Dendritic cell treated with granulocyte-macrophage colony-stimulating factor and Interleukin-4, amounts not matched to agents 40 ng/mL and 50 ng/mL, for 4 days (primary cell): ENCODE results near the gene C5.
A peak's percentile ranks its signal among the peaks of the same experiment; 100 is the strongest.

Source experiments
- H3K27ac Mint-ChIP-seq: one replicate; pipeline ENCODE4 v1.8.0; 2022; ENCODE audit warnings: mild to moderate bottlenecking, mixed read lengths
- H3K27me3 Mint-ChIP-seq: one replicate; pipeline ENCODE4 v1.8.0; 2022; ENCODE audit warnings: mild to moderate bottlenecking, mixed read lengths
- H3K36me3 Mint-ChIP-seq: one replicate; pipeline ENCODE4 v1.8.0; 2022; ENCODE audit warnings: low read depth, mixed read lengths
- H3K4me1 Mint-ChIP-seq: one replicate; pipeline ENCODE4 v1.8.0; 2022; ENCODE audit warnings: low read depth, mixed read lengths
- H3K4me3 Mint-ChIP-seq: one replicate; pipeline ENCODE4 v1.8.0; 2022; ENCODE audit warnings: mild to moderate bottlenecking, moderate library complexity, mixed read lengths
- H3K9me3 Mint-ChIP-seq: one replicate; pipeline ENCODE4 v1.8.0; 2022; ENCODE audit warnings: mixed read lengths
- intact Hi-C: fragments of 100-400 bp; cut with micrococcal nuclease; formaldehyde crosslinking; loops from one replicate; pipeline ENCODE4 v1.15.0; 2022

The C5 gene

DNA sequence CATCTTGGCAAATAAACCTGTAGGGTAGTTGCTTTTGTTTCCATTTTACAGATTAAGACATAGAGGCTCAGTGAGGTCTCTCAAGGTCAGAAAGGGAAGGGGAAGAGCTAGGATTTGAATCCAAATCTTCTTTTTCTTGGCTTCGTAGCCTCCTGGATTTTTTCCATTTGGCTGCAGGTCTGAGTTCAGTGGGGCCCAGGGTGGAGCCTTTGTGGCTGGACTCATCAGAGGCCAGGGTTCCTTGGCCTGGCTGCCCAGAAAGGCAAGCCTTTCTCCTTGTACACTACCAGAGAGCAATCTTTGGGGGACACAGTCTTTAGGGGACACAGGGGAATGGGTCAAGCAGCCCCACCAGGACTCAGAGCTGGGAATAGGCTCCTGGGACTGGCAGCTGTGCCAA, 112.9 kb downstream of the C5 start:
- H3K36me3 Mint-ChIP-seq: no peaks in the 10 kb centered on the region
- intact Hi-C loops: loop anchor here (2.0 kb wide), 1 partner anchor 180 kb away; no protein-coding TSS in a partner anchor
- no peak overlapping the region for H3K27ac Mint-ChIP-seq
- no peaks in the 10 kb centered on the region for H3K27me3 Mint-ChIP-seq
- H3K9me3 Mint-ChIP-seq: no peaks in the 10 kb centered on the region
- H3K4me3 Mint-ChIP-seq: no peak overlapping the region
- peaks cover 40% of the 10 kb centered on the region for H3K4me1 Mint-ChIP-seq

DNA sequence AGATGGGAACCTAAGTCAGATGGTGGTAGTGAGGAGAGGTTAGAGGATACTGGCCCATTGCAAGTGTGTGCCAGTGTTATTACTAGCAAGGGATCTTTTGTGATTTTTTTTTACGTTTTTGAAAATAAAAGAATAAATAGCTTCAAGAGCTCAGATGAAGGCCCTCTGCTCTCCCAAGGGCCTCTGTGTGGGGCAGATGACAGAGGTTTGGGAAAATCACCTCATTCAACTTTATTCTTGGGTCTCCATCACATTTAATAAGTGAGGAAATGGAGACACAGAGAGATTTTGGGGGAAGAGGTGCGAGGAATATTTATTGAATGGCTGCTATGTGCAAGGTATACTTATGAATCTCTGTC, 113.3 kb downstream of the C5 start:
- H3K4me1 Mint-ChIP-seq: peaks cover 43% of the 10 kb centered on the region

DNA sequence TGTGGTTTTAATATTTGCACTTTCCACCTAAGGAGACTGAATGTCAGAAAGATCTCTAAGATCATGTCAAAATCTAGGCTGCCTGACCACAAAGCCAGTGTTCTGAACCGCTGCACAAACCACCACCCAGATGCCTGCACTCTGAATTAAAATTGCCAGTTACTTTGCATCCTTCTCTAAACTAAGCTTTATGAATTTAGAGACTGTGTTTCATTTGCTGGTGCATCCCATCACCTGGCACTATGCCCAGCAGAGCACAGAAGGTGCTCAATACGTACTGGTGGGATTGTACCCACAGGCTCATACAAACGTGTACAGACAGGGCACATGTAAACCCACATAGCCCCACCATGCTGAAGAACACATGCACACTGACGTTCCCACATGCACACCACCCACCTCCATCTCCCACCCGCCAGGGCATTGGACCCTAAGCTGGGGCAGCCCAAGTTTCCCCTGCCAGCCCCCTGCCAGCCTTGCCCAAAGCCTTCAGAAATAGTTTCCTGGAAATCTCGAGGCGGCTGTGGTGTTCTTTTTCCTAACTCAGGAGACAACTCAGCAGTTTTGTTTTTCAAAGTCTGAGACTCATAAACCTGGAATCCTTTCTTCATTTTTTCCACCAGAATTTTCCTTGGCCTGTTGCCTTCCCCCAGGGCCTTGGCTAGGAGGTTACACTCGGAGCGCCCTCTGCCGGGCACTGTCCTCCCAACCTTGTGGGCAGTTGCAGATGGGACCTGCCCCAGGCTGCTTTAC, 113.9 kb downstream of the C5 start:
- Mint-ChIP-seq H3K4me1 (peaks cover 49% of the 10 kb centered on the region), H3K27ac (peak overlapping the region; percentile 85), H3K4me3 (no peak overlapping the region), H3K27me3 (no peaks in the 10 kb centered on the region), H3K36me3 (no peaks in the 10 kb centered on the region), H3K9me3 (no peaks in the 10 kb centered on the region)
- intact Hi-C loops: loop anchor here (2.0 kb wide), 1 partner anchor 179 kb away; no protein-coding TSS in a partner anchor

More for the DNA sequence above, 113.3 kb downstream of the C5 start:
- Mint-ChIP-seq H3K9me3 (no peaks in the 10 kb centered on the region), H3K27ac (no peak overlapping the region), H3K4me3 (no peak overlapping the region), H3K36me3 (no peaks in the 10 kb centered on the region), H3K27me3 (no peaks in the 10 kb centered on the region)
- intact Hi-C loops: loop anchor here (2.0 kb wide), 1 partner anchor 180 kb away; no protein-coding TSS in a partner anchor

DNA sequence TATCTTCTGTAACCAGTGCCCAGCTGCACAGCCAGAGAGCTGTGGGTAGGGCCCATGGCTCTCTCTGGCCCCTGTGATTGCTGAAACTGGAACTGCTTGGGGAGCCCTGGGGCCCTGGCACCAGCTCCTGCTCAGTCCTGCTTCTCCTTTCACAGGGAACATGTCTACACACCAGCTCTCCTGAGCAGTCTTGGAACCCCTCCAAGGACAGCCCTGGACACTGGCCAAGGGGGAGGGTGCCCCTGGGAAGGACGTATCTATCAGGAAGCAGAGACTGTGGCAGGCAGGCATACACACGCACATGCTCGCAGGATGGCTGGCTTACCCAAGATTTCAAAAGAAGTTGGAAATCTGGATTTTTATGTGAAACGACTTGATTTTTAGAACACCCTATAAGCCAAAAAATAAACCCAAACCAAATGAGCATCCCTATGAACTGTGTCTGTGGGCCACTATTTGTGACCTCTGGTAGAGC, 114.7 kb downstream of the C5 start:
- no peaks in the 10 kb centered on the region for H3K36me3 Mint-ChIP-seq
- H3K4me3 Mint-ChIP-seq: no peak overlapping the region
- intact Hi-C loops: loop anchor here (2.0 kb wide), 1 partner anchor 67 kb away; no protein-coding TSS in a partner anchor
- H3K9me3 Mint-ChIP-seq: no peaks in the 10 kb centered on the region
- H3K27me3 Mint-ChIP-seq: no peaks in the 10 kb centered on the region
- H3K27ac Mint-ChIP-seq: peak overlapping the region; percentile 85
- peaks cover 55% of the 10 kb centered on the region for H3K4me1 Mint-ChIP-seq

DNA sequence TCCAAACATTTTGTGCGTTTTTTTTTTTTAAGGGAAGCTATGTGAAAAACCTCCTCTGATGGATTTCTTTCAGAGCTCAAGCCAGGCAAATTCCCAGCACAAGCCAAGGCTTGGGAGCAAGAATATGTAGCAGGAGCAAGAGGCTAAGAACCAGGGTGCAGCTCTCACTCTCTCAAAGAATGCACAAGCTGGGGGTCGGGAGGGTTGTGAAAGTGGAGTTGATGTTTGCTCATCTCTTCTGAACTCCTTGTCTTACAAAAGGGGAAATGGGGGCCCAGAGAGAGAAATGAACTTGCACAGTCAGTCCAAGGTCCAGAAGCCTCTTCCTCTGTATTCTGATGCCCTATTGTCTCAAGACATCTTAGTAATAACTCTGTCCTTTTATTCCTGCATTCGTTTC, 115.8 kb downstream of the C5 start:
- H3K36me3 Mint-ChIP-seq: no peaks in the 10 kb centered on the region
- H3K4me3 Mint-ChIP-seq: no peak overlapping the region
- H3K9me3 Mint-ChIP-seq: no peaks in the 10 kb centered on the region
- H3K27me3 Mint-ChIP-seq: no peaks in the 10 kb centered on the region
- H3K27ac Mint-ChIP-seq: peak overlapping the region; percentile 85
- peaks cover 62% of the 10 kb centered on the region for H3K4me1 Mint-ChIP-seq
- intact Hi-C loops: loop anchor here (2.0 kb wide), 1 partner anchor 65 kb away; no protein-coding TSS in a partner anchor

DNA sequence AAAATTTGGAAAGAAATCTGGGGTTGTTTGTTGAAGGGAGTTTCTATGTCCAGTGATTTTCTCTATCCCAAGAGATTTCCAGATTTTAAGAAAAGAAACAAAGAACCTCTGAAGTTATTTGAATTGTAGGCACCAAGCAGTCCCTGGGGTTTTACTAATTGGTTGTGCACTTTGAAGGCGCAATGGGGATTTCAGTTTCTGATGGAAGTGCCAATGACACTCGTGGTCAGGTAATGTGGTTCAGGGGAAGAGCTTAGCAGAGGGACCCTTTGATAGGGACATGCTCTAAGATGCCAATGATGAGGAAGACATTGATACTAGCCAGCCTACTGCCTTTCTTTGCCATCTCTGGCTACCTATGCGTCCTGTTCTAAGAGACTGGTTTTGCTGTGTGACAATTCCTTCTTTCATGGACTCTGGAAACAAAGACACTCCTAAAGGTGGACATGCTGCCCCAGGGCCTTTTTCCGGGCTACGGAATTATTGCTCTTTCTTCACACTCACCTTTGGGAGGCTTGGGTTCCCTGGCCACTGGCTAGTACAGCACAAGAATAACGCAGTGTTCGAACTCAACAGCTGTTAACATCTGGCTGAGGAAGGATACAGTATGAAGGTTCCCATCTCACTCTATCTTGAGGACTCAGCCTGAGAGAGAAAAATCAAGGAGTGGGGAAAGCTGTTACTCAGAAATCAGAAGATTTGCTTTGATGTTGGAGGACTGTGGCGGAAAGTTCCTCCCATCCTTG, 116.6 kb downstream of the C5 start:
- Mint-ChIP-seq H3K4me1 (peaks cover 63% of the 10 kb centered on the region), H3K27ac (peak overlapping the region; percentile 85)

DNA sequence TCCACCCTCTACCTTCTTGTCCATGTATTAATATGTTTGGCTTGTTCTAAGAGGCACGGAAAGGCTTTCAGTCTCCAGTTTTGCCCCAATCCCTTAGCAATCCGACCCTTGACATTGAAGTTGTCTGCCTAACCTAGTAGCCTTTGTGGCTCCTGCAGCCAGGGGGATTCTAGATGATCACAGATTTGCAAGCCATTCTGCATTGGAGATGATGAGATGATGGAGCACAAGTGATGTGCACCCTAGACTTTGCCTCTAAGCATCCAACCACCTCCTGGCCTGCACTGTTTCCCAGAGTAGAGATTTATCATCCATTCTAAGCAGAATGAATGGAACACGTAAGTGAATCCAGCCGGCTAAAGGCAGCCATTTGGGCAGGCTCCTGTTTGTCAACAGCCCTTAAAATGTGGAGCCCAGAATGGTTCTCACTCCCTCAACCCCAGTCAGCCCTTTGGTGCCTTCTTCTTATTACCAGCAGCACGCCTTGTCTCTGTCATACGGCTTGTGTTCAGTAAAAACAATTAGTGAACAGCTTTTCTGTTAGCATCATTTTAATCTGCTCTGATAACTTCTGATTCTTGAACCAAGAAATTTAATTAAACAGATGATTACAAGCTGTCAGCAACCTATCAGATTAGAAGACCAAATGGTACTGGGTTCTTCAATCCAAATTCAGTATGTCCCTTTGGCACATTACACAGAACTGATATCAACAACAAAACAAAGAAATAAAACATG, 117.8 kb downstream of the C5 start:
- Mint-ChIP-seq H3K4me1 (peaks cover 76% of the 10 kb centered on the region), H3K27me3 (no peaks in the 10 kb centered on the region), H3K27ac (peak overlapping the region; percentile 77), H3K9me3 (no peaks in the 10 kb centered on the region), H3K36me3 (peaks cover 6% of the 10 kb centered on the region), H3K4me3 (no peak overlapping the region)
- intact Hi-C loops: no loop called here

More for the DNA sequence above, 116.6 kb downstream of the C5 start:
- H3K36me3 Mint-ChIP-seq: peaks cover 2% of the 10 kb centered on the region
- H3K9me3 Mint-ChIP-seq: no peaks in the 10 kb centered on the region
- intact Hi-C loops: loop anchor here (2.0 kb wide), 1 partner anchor 65 kb away; no protein-coding TSS in a partner anchor
- no peaks in the 10 kb centered on the region for H3K27me3 Mint-ChIP-seq
- H3K4me3 Mint-ChIP-seq: no peak overlapping the region

DNA sequence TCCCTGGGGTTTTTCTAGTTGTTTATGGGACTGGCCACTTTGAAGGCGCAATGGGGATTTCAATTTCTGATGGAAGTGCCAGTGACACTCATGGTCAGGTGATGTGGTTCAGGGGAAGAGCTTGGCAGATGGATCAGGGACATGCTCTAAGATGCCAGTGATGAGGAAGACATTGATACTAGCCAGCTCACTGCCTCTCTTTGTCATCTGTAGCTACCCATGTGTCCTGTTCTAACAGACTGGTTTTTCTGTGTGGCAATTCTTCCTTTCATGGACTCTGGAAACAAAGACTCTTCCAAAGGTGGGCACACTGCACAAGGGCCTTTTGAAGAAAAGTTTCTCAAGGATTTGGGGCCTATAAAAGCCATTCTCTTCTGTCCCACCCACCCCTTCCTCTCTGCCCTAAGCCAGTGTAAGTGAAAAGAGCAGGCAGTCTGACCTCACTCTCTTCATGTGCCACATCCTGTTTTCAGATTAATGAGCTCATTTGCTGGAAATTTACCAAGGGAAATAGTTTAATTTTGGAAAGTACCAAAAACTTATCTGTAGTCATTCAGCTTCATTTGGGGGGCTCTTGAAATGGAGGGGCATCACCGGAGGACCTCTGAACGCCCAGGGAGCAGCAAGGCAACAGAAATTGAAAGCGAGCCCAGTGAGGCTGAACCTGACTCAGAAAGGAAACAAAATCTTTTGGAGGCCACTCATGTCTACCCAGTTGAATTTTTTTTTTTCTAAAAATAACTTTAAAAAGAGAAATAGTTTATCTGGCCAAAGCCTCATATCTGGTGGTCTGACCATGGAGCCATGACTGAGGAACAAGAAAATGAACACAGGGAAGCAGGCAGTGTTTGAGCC, 118.6 kb downstream of the C5 start:
- Mint-ChIP-seq H3K4me1 (peaks cover 81% of the 10 kb centered on the region), H3K27me3 (no peaks in the 10 kb centered on the region), H3K27ac (peak overlapping the region; percentile 77), H3K4me3 (peak overlapping the region; percentile 54), H3K36me3 (peaks cover 6% of the 10 kb centered on the region), H3K9me3 (no peaks in the 10 kb centered on the region)
- intact Hi-C loops: no loop called here

DNA sequence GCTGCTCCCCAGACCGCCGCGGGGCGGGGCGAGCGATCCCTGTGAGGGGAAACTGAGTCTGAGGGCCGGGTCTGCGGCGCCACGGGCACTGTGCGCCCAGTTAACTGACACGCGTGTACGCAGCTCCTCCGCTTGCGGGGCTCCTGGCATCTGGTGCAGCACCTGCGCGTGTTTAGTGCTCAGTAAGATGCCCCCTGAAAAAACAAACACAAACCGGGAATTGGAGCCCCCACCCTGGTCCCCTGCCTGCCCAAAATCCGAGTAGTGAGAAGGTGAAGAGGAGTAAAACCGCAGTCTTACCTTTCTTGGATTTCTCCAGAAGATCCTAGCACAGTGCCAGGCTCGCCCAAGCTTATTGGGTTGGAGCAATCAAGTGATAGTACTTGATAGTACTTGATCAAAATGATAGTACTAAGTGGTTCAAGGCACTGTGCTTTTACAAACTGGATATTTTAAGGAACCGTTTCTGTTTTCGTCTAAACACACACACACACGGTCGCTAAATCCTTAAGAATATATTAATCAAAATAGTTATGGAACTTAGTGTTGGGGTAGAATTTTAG, 120.8 kb downstream of the C5 start:
- H3K36me3 Mint-ChIP-seq: peaks cover 9% of the 10 kb centered on the region
- peak overlapping the region; percentile 77 for H3K27ac Mint-ChIP-seq
- H3K27me3 Mint-ChIP-seq: no peaks in the 10 kb centered on the region
- intact Hi-C loops: loop anchor here (2.0 kb wide), 1 partner anchor 53 kb away; the partner anchor contains the start of gene PHF19
- peaks cover 81% of the 10 kb centered on the region for H3K4me1 Mint-ChIP-seq
- H3K9me3 Mint-ChIP-seq: no peaks in the 10 kb centered on the region
- H3K4me3 Mint-ChIP-seq: peak overlapping the region; percentile 59

DNA sequence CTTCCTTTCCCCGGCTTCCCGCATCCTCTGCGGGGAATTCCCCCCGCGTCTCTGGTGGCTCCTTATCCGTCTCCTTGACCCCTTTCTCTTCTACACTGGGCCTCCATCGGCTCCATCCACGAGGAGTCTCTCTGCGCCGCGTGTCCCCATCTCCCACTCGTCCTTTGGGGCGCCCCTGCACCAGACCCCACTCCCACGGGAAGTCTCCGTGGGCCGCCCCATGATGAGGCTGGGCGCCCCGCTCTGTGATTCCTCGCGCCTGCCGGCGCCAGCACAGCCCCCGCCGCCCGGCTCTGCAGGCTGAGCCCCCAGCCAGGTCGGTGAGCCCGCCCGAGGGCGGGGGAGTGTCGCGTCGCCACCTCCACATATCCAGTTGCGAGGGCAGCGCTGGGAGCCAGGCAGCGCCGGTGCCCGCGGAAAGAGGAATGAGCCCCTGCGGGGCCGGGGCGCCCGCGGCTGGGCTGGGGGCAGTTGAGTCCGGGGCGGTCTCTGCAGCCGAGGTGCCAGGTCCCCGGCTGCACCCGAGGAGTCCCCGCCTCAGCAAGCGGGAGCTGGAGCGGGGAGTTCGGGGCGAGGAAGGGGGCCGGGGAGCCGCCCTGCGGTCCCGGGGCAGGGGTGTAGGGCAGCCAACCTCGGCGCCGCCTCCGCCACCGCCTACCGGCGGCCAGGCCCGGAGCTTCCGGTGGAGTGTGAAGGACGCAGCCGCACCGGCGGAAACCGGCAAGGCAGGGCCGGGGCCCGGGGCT, 121.4 kb downstream of the C5 start:
- Mint-ChIP-seq H3K9me3 (no peaks in the 10 kb centered on the region), H3K27ac (peak overlapping the region; percentile 77), H3K36me3 (peaks cover 16% of the 10 kb centered on the region), H3K4me1 (peaks cover 81% of the 10 kb centered on the region), H3K4me3 (peak overlapping the region; percentile 75), H3K27me3 (no peaks in the 10 kb centered on the region)
- intact Hi-C loops: loop anchor here (2.0 kb wide), 1 partner anchor 52 kb away; the partner anchor contains the start of gene PHF19

DNA sequence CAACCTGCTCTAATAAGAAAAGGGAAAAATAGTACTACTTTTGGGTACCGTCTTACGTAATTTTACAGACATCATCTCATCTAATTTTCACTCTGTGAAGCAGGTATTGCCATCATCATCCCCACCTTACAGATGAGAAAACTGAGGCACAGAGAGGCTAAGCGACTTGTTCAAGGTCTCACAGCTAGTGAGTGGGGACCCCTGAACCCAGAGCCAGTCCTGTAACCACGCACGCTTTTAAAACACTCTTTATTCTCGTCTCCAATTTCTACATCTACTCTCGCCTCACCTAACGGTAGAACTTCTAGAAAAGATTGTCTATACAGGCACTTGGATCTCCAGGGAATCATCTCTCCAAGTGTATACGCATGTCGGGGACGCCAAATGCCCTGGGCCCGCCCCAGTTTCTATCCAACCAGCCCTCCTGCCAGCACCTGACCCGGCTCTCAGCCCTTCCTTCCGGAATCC, 122.0 kb downstream of the C5 start:
- Mint-ChIP-seq H3K4me1 (peaks cover 79% of the 10 kb centered on the region), H3K27ac (peak overlapping the region; percentile 77), H3K9me3 (no peaks in the 10 kb centered on the region), H3K27me3 (no peaks in the 10 kb centered on the region), H3K36me3 (peaks cover 19% of the 10 kb centered on the region), H3K4me3 (peak overlapping the region; percentile 75)
- intact Hi-C loops: loop anchor here (2.0 kb wide), 1 partner anchor 51 kb away; the partner anchor contains the start of gene PHF19
